ENCODE results near the gene RBP7.

The RBP7 gene

GRCh38 chr1:10042746-10043145, 45.7 kb downstream of the RBP7 start:
- Mint-ChIP-seq H3K27me3 (ENCODE audit: low read depth, poor library complexity) (no peaks in the 10 kb centered on the region), H3K27ac (no peak overlapping the region), H3K36me3 (ENCODE audit: low read depth) (peaks cover 35% of the 10 kb centered on the region), H3K4me1 (peaks cover 35% of the 10 kb centered on the region), H3K4me3 (no peak overlapping the region), H3K9me3 (no peaks in the 10 kb centered on the region)
- TF ChIP-seq, protein P1, sequence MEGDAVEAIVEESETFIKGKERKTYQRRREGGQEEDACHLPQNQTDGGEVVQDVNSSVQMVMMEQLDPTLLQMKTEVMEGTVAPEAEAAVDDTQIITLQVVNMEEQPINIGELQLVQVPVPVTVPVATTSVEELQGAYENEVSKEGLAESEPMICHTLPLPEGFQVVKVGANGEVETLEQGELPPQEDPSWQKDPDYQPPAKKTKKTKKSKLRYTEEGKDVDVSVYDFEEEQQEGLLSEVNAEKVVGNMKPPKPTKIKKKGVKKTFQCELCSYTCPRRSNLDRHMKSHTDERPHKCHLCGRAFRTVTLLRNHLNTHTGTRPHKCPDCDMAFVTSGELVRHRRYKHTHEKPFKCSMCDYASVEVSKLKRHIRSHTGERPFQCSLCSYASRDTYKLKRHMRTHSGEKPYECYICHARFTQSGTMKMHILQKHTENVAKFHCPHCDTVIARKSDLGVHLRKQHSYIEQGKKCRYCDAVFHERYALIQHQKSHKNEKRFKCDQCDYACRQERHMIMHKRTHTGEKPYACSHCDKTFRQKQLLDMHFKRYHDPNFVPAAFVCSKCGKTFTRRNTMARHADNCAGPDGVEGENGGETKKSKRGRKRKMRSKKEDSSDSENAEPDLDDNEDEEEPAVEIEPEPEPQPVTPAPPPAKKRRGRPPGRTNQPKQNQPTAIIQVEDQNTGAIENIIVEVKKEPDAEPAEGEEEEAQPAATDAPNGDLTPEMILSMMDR (IDR thresholded peaks at IDR 0.05), result no peak
- no peak for DNase-seq

DNA sequence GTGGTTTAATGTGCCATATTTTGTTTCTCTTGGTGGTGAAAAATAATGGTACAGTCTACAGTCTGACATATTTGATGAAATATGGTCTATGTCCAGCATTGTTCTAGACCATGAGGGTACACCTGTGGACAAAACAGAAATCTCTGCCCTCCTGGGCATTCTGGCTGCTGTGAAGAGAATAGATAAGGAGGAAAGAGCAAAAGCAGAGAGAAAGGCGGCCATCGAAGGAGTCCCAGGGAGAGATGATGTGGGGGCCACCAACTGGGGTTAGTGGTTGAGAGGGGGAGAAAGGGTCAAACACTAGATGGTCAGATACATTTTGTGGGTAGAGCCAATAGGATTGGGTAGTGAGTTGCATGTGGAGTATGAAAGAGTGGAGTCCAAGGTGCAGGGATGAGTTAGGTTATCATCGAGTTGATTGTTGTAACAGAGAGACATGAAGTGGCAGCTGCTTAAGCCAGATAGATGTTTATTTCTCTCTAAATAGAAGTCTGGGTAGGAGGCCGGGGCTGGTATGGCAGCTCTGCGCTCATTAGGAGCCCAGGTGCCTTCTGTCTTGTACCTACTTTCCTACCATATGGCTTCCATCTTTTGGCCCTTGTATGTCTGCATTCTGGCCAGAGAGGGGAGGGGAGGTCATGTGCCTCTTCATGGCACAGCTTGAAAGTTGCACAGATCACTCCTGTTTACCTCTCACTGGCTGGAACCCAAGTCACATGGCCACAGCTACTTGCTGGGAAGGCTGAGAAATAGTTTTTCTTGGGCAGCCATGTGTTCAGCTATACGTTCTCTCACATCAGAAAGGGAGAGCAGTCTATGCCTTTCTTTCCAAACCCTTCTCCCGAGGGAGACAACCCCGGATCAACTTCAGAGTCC, 48.7 kb downstream of the RBP7 start:
- DNase-seq, result no peak
- no peak overlapping the region for H3K4me3 Mint-ChIP-seq
- no peaks in the 10 kb centered on the region for H3K27me3 Mint-ChIP-seq (ENCODE audit: low read depth, poor library complexity)
- no peaks in the 10 kb centered on the region for H3K9me3 Mint-ChIP-seq
- H3K27ac Mint-ChIP-seq, result peak overlapping the region; percentile 60
- peaks cover 29% of the 10 kb centered on the region for H3K4me1 Mint-ChIP-seq
- H3K36me3 Mint-ChIP-seq (ENCODE audit: low read depth), result peaks cover 42% of the 10 kb centered on the region
- TF ChIP-seq, protein P1 (IDR thresholded peaks at IDR 0.05), result no peak

- no peak for DNase-seq
- Mint-ChIP-seq H3K27me3 (ENCODE audit: low read depth, poor library complexity) (no peaks in the 10 kb centered on the region), H3K36me3 (ENCODE audit: low read depth) (peaks cover 50% of the 10 kb centered on the region), H3K4me3 (no peak overlapping the region), H3K27ac (peak overlapping the region; percentile 43), H3K4me1 (peaks cover 29% of the 10 kb centered on the region), H3K9me3 (no peaks in the 10 kb centered on the region)
- TF ChIP-seq, protein P1 (IDR thresholded peaks at IDR 0.05), result no peak
Observed at GRCh38 chr1:10046356-10047085, 49.5 kb downstream of the RBP7 start.

DNA sequence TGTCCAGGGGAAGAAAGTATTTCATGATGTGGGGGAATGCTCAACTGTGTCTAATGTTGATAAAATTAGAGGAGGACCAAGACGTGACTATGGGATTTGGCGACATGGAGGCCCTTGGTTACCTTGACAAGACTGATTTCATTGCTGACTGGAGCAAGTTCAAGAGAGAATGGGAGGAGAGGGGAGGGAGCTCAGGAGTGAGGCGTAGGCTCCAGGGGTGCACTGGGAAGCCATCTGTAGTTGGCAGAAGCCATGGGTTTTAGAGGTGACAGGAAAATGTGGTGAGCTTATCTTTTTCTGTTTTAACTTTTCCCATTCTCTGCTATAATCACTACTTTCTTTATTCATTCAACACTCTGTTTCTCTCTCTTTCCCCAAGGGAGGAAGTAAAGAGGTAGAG, 51.6 kb downstream of the RBP7 start:
- TF ChIP-seq, protein P1 (IDR thresholded peaks at IDR 0.05), result no peak
- DNase-seq, result no peak
- Mint-ChIP-seq H3K4me1 (peaks cover 26% of the 10 kb centered on the region), H3K9me3 (no peaks in the 10 kb centered on the region), H3K27me3 (ENCODE audit: low read depth, poor library complexity) (no peaks in the 10 kb centered on the region), H3K36me3 (ENCODE audit: low read depth) (peaks cover 52% of the 10 kb centered on the region), H3K27ac (no peak overlapping the region), H3K4me3 (no peak overlapping the region)

- Mint-ChIP-seq H3K4me3 (no peak overlapping the region), H3K4me1 (peaks cover 16% of the 10 kb centered on the region), H3K27ac (no peak overlapping the region), H3K9me3 (no peaks in the 10 kb centered on the region), H3K36me3 (ENCODE audit: low read depth) (peaks cover 62% of the 10 kb centered on the region), H3K27me3 (ENCODE audit: low read depth, poor library complexity) (no peaks in the 10 kb centered on the region)
- no peak for DNase-seq
- TF ChIP-seq, protein P1 (IDR thresholded peaks at IDR 0.05), result no peak
Observed at GRCh38 chr1:10050611-10051010, 53.6 kb downstream of the RBP7 start.

Measured in nephron progenitor cell (in vitro differentiated cells).